ENCODE results near the gene FREY1.
"Not testable (repeated sequence)": the region's sequence is repeated elsewhere in the genome, so short reads cannot be mapped to it uniquely, and the experiment has no call there.

FREY1 gene

GRCh38 chr11:45907911-45908370, 870 bp upstream of the FREY1 start:
- no peak overlapping the region for H3K4me3 ChIP-seq (ENCODE audit: low read depth, low read length)
- no peak for TF ChIP-seq CTCF (IDR thresholded peaks at IDR 0.05; ENCODE audit: low read depth, low read length)
- in situ Hi-C loops (cut with HindIII; ENCODE audit: low sequenced_read_pairs), result no loop called here
- DNase-seq (ENCODE audit: low read depth, low spot score), result no peak

GRCh38 chr11:45906096-45906682, 882 bp downstream of the FREY1 start:
- in situ Hi-C loops (cut with HindIII; ENCODE audit: low sequenced_read_pairs), result no loop called here
- no peak for TF ChIP-seq CTCF (IDR thresholded peaks at IDR 0.05; ENCODE audit: low read depth, low read length)
- DNase-seq (ENCODE audit: low read depth, low spot score), result no peak
- no peak overlapping the region for H3K4me3 ChIP-seq (ENCODE audit: low read depth, low read length)

GRCh38 chr11:45905576-45905975, 1.5 kb downstream of the FREY1 start:
- in situ Hi-C loops (cut with HindIII; ENCODE audit: low sequenced_read_pairs); DNase-seq (ENCODE audit: low read depth, low spot score): not testable (repeated sequence)

GRCh38 chr11:45905095-45905494, 2.0 kb downstream of the FREY1 start:
- in situ Hi-C loops (cut with HindIII; ENCODE audit: low sequenced_read_pairs), result no loop called here
- DNase-seq (ENCODE audit: low read depth, low spot score), result no peak
- TF ChIP-seq CTCF (IDR thresholded peaks at IDR 0.05; ENCODE audit: low read depth, low read length), result no peak

More at GRCh38 chr11:45905576-45905975, 1.5 kb downstream of the FREY1 start:
- H3K4me3 ChIP-seq (ENCODE audit: low read depth, low read length), result not testable (repeated sequence)

GRCh38 chr11:45904309-45904915, 2.7 kb downstream of the FREY1 start:
- in situ Hi-C loops (cut with HindIII; ENCODE audit: low sequenced_read_pairs), result no loop called here
- no peak for TF ChIP-seq CTCF (IDR thresholded peaks at IDR 0.05; ENCODE audit: low read depth, low read length)
- DNase-seq (ENCODE audit: low read depth, low spot score), result no peak
- no peak overlapping the region for H3K4me3 ChIP-seq (ENCODE audit: low read depth, low read length)

More at GRCh38 chr11:45905095-45905494, 2.0 kb downstream of the FREY1 start:
- no peak overlapping the region for H3K4me3 ChIP-seq (ENCODE audit: low read depth, low read length)

- no peak for TF ChIP-seq CTCF (IDR thresholded peaks at IDR 0.05; ENCODE audit: low read depth, low read length)
- no peak overlapping the region for H3K4me3 ChIP-seq (ENCODE audit: low read depth, low read length)
- no peak for DNase-seq (ENCODE audit: low read depth, low spot score)
- in situ Hi-C loops (cut with HindIII; ENCODE audit: low sequenced_read_pairs), result no loop called here
Measured at GRCh38 chr11:45902452-45903380, 4.4 kb downstream of the FREY1 start.

Measured in astrocyte of the spinal cord (primary cell).